Naive thymus-derived CD4-positive, alpha-beta T cell (primary cell): Measurements from ENCODE around the gene MCM9. TPM values are rescaled to one million over a fixed set of nuclear protein-coding genes. Genes with fewer than 3 reads are reported as not detected.

Experiments used
- ATAC-seq: fragments of 150-1000 bp; cut with Tn5 transposase; 2 replicates; pipeline ENCODE4 v1.10.0; 2021; ENCODE audit warnings: mild to moderate bottlenecking, moderate library complexity
- CTCF ChIA-PET: fragments of 350-600 bp; sonication (Branson Sonifier 250); formaldehyde crosslinking; loops from one replicate; lab custom pipeline; 2021; ENCODE audit warnings: antibody characterized with exemption; lab: Charles Lee
- POLR2A ChIA-PET: fragments of 350-600 bp; sonication (Branson Sonifier 250); formaldehyde crosslinking; loops from one replicate; lab custom pipeline; 2021; ENCODE audit warnings: antibody characterized with exemption, inconsistent platforms; lab: Charles Lee
- DNase-seq, 9 donors: peaks; one replicate each; pipeline versions ENCODE4 v3.0.0 to v3.0.0-alpha.2; 2020 to 2022; ENCODE audit warnings: mixed read lengths in 1 of 9
- H3K27ac ChIP-seq: one replicate; pipeline ENCODE4 v1.7.0; 2013; ENCODE audit warnings: mild to moderate bottlenecking, low read depth, low read length, moderate library complexity
- H3K27me3 ChIP-seq, 2 donors: one replicate each; pipeline ENCODE4 v1.7.0; 2013; ENCODE audit warnings: low read length in 2 of 2, mild to moderate bottlenecking in 2 of 2, moderate library complexity in 2 of 2; ENCODE audit not compliant: control insufficient read depth in 2 of 2, insufficient read depth in 2 of 2
- H3K36me3 ChIP-seq, 3 experiments: 1 replicate in 2 of 3; 2 replicates in 1 of 3; pipeline ENCODE4 v1.7.0; 2013; ENCODE audit warnings: low read length in 3 of 3, mild to moderate bottlenecking in 3 of 3, moderate library complexity in 1 of 3; ENCODE audit not compliant: insufficient read depth in 3 of 3, control insufficient read depth in 2 of 3
- H3K4me1 ChIP-seq, 2 donors: one replicate each; pipeline ENCODE4 v1.7.0; 2013; ENCODE audit warnings: low read length in 2 of 2, mild to moderate bottlenecking in 2 of 2, moderate library complexity in 1 of 2; ENCODE audit not compliant: control insufficient read depth in 2 of 2, insufficient read depth in 2 of 2
- H3K4me3 ChIP-seq: 2 replicates; pipeline ENCODE4 v1.7.0; 2013; ENCODE audit warnings: mild to moderate bottlenecking, low read length
- H3K9me3 ChIP-seq, 3 experiments: 1 replicate in 2 of 3; 2 replicates in 1 of 3; pipeline ENCODE4 v1.7.0; 2013; ENCODE audit warnings: low read length in 3 of 3; ENCODE audit not compliant: control insufficient read depth in 2 of 3
- H3K27ac Mint-ChIP-seq, 9 donors: one replicate each; pipeline ENCODE4 v1.8.0; 2020 to 2022; ENCODE audit warnings: mixed read lengths in 9 of 9, mild to moderate bottlenecking in 8 of 9, moderate library complexity in 5 of 9, inconsistent platforms in 2 of 9
- H3K27me3 Mint-ChIP-seq, 5 donors: one replicate each; pipeline ENCODE4 v1.8.0; 2021 to 2022; ENCODE audit warnings: mixed read lengths in 5 of 5, mild to moderate bottlenecking in 1 of 5
- H3K36me3 Mint-ChIP-seq, 5 donors: one replicate each; pipeline ENCODE4 v1.8.0; 2020 to 2022; ENCODE audit warnings: mixed read lengths in 5 of 5, mild to moderate bottlenecking in 3 of 5, inconsistent platforms in 1 of 5
- H3K4me1 Mint-ChIP-seq, 7 donors: one replicate each; pipeline ENCODE4 v1.8.0; 2020 to 2022; ENCODE audit warnings: mixed read lengths in 7 of 7, mild to moderate bottlenecking in 3 of 7, inconsistent platforms in 1 of 7
- H3K4me3 Mint-ChIP-seq, 10 donors: one replicate each; pipeline ENCODE4 v1.8.0; 2020 to 2022; ENCODE audit warnings: mild to moderate bottlenecking in 10 of 10, mixed read lengths in 10 of 10, moderate library complexity in 6 of 10, inconsistent platforms in 2 of 10
- H3K9me3 Mint-ChIP-seq, 11 donors: one replicate each; pipeline ENCODE4 v1.8.0; 2020 to 2022; ENCODE audit warnings: mixed read lengths in 11 of 11, mild to moderate bottlenecking in 4 of 11, inconsistent platforms in 1 of 11, moderate library complexity in 1 of 11
- intact Hi-C, 2 donors: fragments of 100-400 bp; cut with micrococcal nuclease; formaldehyde crosslinking; loops; one replicate each; pipeline ENCODE4 v1.15.1; 2023
- polyA plus RNA-seq, 2 donors: library from polyadenylated mRNA; unstranded; fragments of 300-500 nt; fragmentation: Illumina TruSeq; gene quantifications; one replicate each; pipeline ENCODE4 v1.2.3, GENCODE V29; 2021
- total RNA-seq, 6 experiments: library from RNA in 5 of 6; stranded (reverse) in 5 of 6; gene quantifications; 1 replicate in 5 of 6; 2 replicates in 1 of 6; pipeline ENCODE4 v1.2.3 and lab custom pipeline; 2021 to 2026

Gene MCM9
- total and polyA plus RNA-seq, 7 experiments from 2014 or later, result 12.1 to 33.7 (median 30.6) TPM

- Mint-ChIP-seq H3K4me1 (peaks cover 47 to 76% (median 69%) of the 10 kb centered on the region in 7 donors), H3K27ac (peak overlapping the region; percentile 27 to 86 (median 68)), H3K36me3 (peaks cover 0 to 21% (median 17%) of the 10 kb centered on the region in 5 donors), H3K4me3 (peak overlapping the region; percentile 66 to 97 (median 79)), H3K27me3 (peaks cover 0 to 2% (median 0%) of the 10 kb centered on the region in 5 donors), H3K9me3 (peaks cover 0 to 2% (median 0%) of the 10 kb centered on the region in 11 donors)
- no peak overlapping the region for H3K27ac ChIP-seq
- H3K9me3 ChIP-seq, result no peaks in the 10 kb centered on the region
- ATAC-seq, result no peak
- H3K4me1 ChIP-seq, result peaks cover 54% of the 10 kb centered on the region in 2 donors
- peaks cover 4 to 10% (median 7%) of the 10 kb centered on the region in 3 experiments for H3K36me3 ChIP-seq
- ChIA-PET CTCF (interaction anchor here (0.5 to 1.8 kb wide), 10 partner anchors 8 to 331 kb away, joined by 3 to 6 read pairs (median 4); no protein-coding TSS in a partner anchor), POLR2A (interaction anchor here (0.8 to 7.9 kb wide), 10 partner anchors 11 to 337 kb away, joined by 3 to 55 read pairs (median 4); partner anchors contain the start of gene MCM9)
- peak overlapping the region; percentile 17 for H3K4me3 ChIP-seq
- no peaks in the 10 kb centered on the region for H3K27me3 ChIP-seq
- peak in 5 of 9 donors; percentile 20 to 56 (median 37) for DNase-seq
- intact Hi-C loops, result loop anchor here (1.0 to 10.0 kb wide), 4 partner anchors 331 to 613 kb away; no protein-coding TSS in a partner anchor
These were observed 38.4 kb downstream of the MCM9 start for GRCh38 chr6:118896339-118897136.

- Mint-ChIP-seq H3K9me3 (peaks cover 0 to 2% (median 0%) of the 10 kb centered on the region in 11 donors), H3K4me3 (peak overlapping the region; percentile 66 to 97 (median 82)), H3K4me1 (peaks cover 50 to 76% (median 69%) of the 10 kb centered on the region in 7 donors), H3K27ac (peak overlapping the region; percentile 53 to 86 (median 68)), H3K27me3 (peaks cover 0 to 2% (median 0%) of the 10 kb centered on the region in 5 donors), H3K36me3 (peaks cover 0 to 20% (median 13%) of the 10 kb centered on the region in 5 donors)
- H3K36me3 ChIP-seq, result peaks cover under 1 to 10% (median 1%) of the 10 kb centered on the region in 3 experiments
- no peaks in the 10 kb centered on the region for H3K27me3 ChIP-seq
- H3K4me1 ChIP-seq, result peaks cover 54 to 56% of the 10 kb centered on the region in 2 donors
- no peak overlapping the region for H3K27ac ChIP-seq
- no peak for DNase-seq
- ATAC-seq, result no peak
- ChIA-PET POLR2A (interaction anchor here (0.8 to 7.9 kb wide), 10 partner anchors 15 to 238 kb away, joined by 3 to 55 read pairs (median 4); partner anchors contain the start of gene MCM9), CTCF (interaction anchor here (0.5 to 1.8 kb wide), 4 partner anchors 9 to 330 kb away, joined by 3 to 6 read pairs (median 4); no protein-coding TSS in a partner anchor)
- peak overlapping the region; percentile 17 for H3K4me3 ChIP-seq
- no peaks in the 10 kb centered on the region for H3K9me3 ChIP-seq
- intact Hi-C loops, result loop anchor here (1.0 to 10.0 kb wide), 6 partner anchors 15 to 613 kb away; partner anchors contain the start of gene MAN1A1 (in 1 of the 2)
These were observed 39.1 kb downstream of the MCM9 start for GRCh38 chr6:118895859-118896258.

GRCh38 chr6:118895261-118895560 is 39.7 kb downstream of the MCM9 start:
- Histone ChIP-seq H3K27ac (peak overlapping the region; percentile 91), H3K9me3 (no peaks in the 10 kb centered on the region), H3K4me1 (peaks cover 53 to 54% of the 10 kb centered on the region in 2 donors), H3K27me3 (no peaks in the 10 kb centered on the region), H3K36me3 (peaks cover 0 to 10% (median 0%) of the 10 kb centered on the region in 3 experiments), H3K4me3 (peak overlapping the region; percentile 77)
- Mint-ChIP-seq H3K36me3 (peaks cover 0 to 19% (median 13%) of the 10 kb centered on the region in 5 donors), H3K4me1 (peaks cover 44 to 76% (median 69%) of the 10 kb centered on the region in 7 donors), H3K9me3 (peaks cover 0 to 2% (median 0%) of the 10 kb centered on the region in 11 donors), H3K27me3 (peaks cover 0 to 2% (median 0%) of the 10 kb centered on the region in 5 donors), H3K4me3 (peak overlapping the region; percentile 77 to 97 (median 88)), H3K27ac (peak overlapping the region; percentile 68 to 93 (median 84))
- no peak for DNase-seq
- ChIA-PET POLR2A (interaction anchor here (0.7 to 7.9 kb wide), 17 partner anchors 9 to 340 kb away, joined by 3 to 55 read pairs (median 10); partner anchors contain the start of gene MCM9), CTCF (interaction anchor here (0.6 to 1.2 kb wide), 3 partner anchors 11 to 158 kb away, joined by 3 to 5 read pairs (median 3); no protein-coding TSS in a partner anchor)
- intact Hi-C loops, result loop anchor here (2.0 to 10.0 kb wide), 4 partner anchors 16 to 570 kb away; partner anchors contain the start of gene MAN1A1 (in 1 of the 2)
- ATAC-seq, result no peak

GRCh38 chr6:118894425-118895260 is 40.3 kb downstream of the MCM9 start:
- ChIA-PET POLR2A (interaction anchor here (0.7 to 7.9 kb wide), 17 partner anchors 10 to 339 kb away, joined by 3 to 55 read pairs (median 10); partner anchors contain the start of gene MCM9), CTCF (interaction anchor here (0.6 to 1.3 kb wide), 5 partner anchors 10 to 157 kb away, joined by 3 to 5 read pairs (median 3); no protein-coding TSS in a partner anchor)
- intact Hi-C loops, result loop anchor here (1.0 to 10.0 kb wide), 24 partner anchors 8 to 1412 kb away; partner anchors contain the start of genes CEP85L (in 2 of the 2), FAM184A (in 2 of the 2), MAN1A1 (in 2 of the 2) and DCBLD1 (in 1 of the 2)
- Mint-ChIP-seq H3K4me3 (peak overlapping the region; percentile 88 to 97 (median 94)), H3K9me3 (peaks cover 0 to 2% (median 0%) of the 10 kb centered on the region in 11 donors), H3K27me3 (peaks cover 0 to 2% (median 0%) of the 10 kb centered on the region in 5 donors), H3K36me3 (peaks cover 0 to 17% (median 9%) of the 10 kb centered on the region in 5 donors), H3K27ac (peak overlapping the region; percentile 96 to 99 (median 99)), H3K4me1 (peaks cover 40 to 76% (median 69%) of the 10 kb centered on the region in 7 donors)
- H3K27ac ChIP-seq, result peak overlapping the region; percentile 91
- DNase-seq, result peak; percentile 58 to 80 (median 74)
- H3K27me3 ChIP-seq, result no peaks in the 10 kb centered on the region
- H3K36me3 ChIP-seq, result peaks cover 0 to 10% (median 0%) of the 10 kb centered on the region in 3 experiments
- H3K4me1 ChIP-seq, result peaks cover 53 to 54% of the 10 kb centered on the region in 2 donors
- H3K4me3 ChIP-seq, result peak overlapping the region; percentile 77
- ATAC-seq, result peak; percentile 43
- H3K9me3 ChIP-seq, result no peaks in the 10 kb centered on the region

GRCh38 chr6:118893807-118894424 is 41.0 kb downstream of the MCM9 start, which contains the start of gene ASF1A:
TSS of gene ASF1A (plus strand) at chr6:118894152. CDS start at chr6:118894414, 262 bp downstream.
- Mint-ChIP-seq H3K27ac (peak within 1 kb of the TSS; percentile 96 to 99 (median 99)), H3K36me3 (peaks cover 0 to 17% (median 9%) of the 10 kb centered on the region in 5 donors), H3K9me3 (peaks cover 0 to 5% (median 0%) of the 10 kb centered on the region in 11 donors), H3K27me3 (peaks cover 0 to 2% (median 0%) of the 10 kb centered on the region in 5 donors), H3K4me3 (peak within 1 kb of the TSS; percentile 88 to 97 (median 94)), H3K4me1 (peaks cover 39 to 76% (median 69%) of the 10 kb centered on the region in 7 donors)
- peaks cover 0 to 10% (median 0%) of the 10 kb centered on the region in 3 experiments for H3K36me3 ChIP-seq
- no peaks in the 10 kb centered on the region for H3K9me3 ChIP-seq
- DNase-seq (peak; percentile 94 to 98 (median 97)), ATAC-seq (peak; percentile 90)
- peaks cover 47 to 52% of the 10 kb centered on the region in 2 donors for H3K4me1 ChIP-seq
- ChIA-PET CTCF (interaction anchor here (0.6 to 1.5 kb wide), 8 partner anchors 9 to 236 kb away, joined by 3 to 6 read pairs (median 3); no protein-coding TSS in a partner anchor), POLR2A (interaction anchor here (0.6 to 7.9 kb wide), 33 partner anchors 11 to 453 kb away, joined by 3 to 55 read pairs (median 4); partner anchors contain the start of gene MCM9)
- H3K4me3 ChIP-seq, result peak within 1 kb of the TSS; percentile 77
- no peaks in the 10 kb centered on the region for H3K27me3 ChIP-seq
- peak within 1 kb of the TSS; percentile 91 for H3K27ac ChIP-seq
- intact Hi-C loops, result loop anchor here (1.0 to 10.0 kb wide), 26 partner anchors 8 to 1412 kb away; partner anchors contain the start of genes CEP85L (in 2 of the 2), FAM184A (in 2 of the 2), MAN1A1 (in 2 of the 2) and DCBLD1 (in 1 of the 2)
